HFFc6 (cell line): ENCODE data around the gene FHIT. TPM values are rescaled to one million over a fixed set of nuclear protein-coding genes. Genes with fewer than 3 reads are reported as not detected.

ENCODE experiments used
- DNase-seq: peaks from one replicate; pipeline ENCODE4 v3.0.0-alpha.2; 2018
- H3K27ac Mint-ChIP-seq: 2 replicates; pipeline ENCODE4 v1.8.0; 2020; ENCODE audit warnings: mild to moderate bottlenecking, mixed read lengths
- H3K27me3 Mint-ChIP-seq: 2 replicates; pipeline ENCODE4 v1.8.0; 2021; ENCODE audit warnings: mild to moderate bottlenecking, moderate library complexity, mixed read lengths; ENCODE audit not compliant: insufficient read depth
- H3K36me3 Mint-ChIP-seq: 2 replicates; pipeline ENCODE4 v1.8.0; 2021; ENCODE audit warnings: low read depth, mixed read lengths
- H3K4me1 Mint-ChIP-seq: 2 replicates; pipeline ENCODE4 v1.8.0; 2020; ENCODE audit warnings: low read depth, mixed read lengths
- H3K4me3 Mint-ChIP-seq: 2 replicates; pipeline ENCODE4 v1.8.0; 2020; ENCODE audit warnings: mild to moderate bottlenecking, moderate library complexity, mixed read lengths
- H3K9me3 Mint-ChIP-seq: 2 replicates; pipeline ENCODE4 v1.8.0; 2020; ENCODE audit warnings: mild to moderate bottlenecking, mixed read lengths
- CTCF ChIP-seq: fragments of 200-600 bp; sonication (generic); IDR thresholded peaks from 2 replicates; pipeline ENCODE4 v1.5.0; 2021; ENCODE audit warnings: antibody characterized with exemption, mild to moderate bottlenecking
- total RNA-seq, 6 experiments: library from RNA; stranded (reverse); fragmentation: NEBNext Ultra II Directional; extraction: Animal tissue kit (Norgen Biotek cat#: 25700); gene quantifications; 2 replicates in 1 of 6; 3 replicates in 5 of 6; pipeline ENCODE4 v1.2.3, GENCODE V29; 2021

The FHIT gene
- total RNA-seq, 6 experiments from 2014 or later, result 0.33 to 0.38 TPM; not detected in 4

GRCh38 chr3:61060411-61060861, 190.8 kb downstream of the FHIT start:
- Mint-ChIP-seq H3K4me3 (no peak overlapping the region), H3K27ac (no peak overlapping the region), H3K36me3 (no peaks in the 10 kb centered on the region; the same call in 1 of the 2 replicates), H3K27me3 (no peaks in the 10 kb centered on the region), H3K9me3 (peaks cover 22% of the 10 kb centered on the region), H3K4me1 (no peaks in the 10 kb centered on the region)
- TF ChIP-seq CTCF, result no peak
- no peak for DNase-seq

- H3K27me3 Mint-ChIP-seq, result no peaks in the 10 kb centered on the region
- no peak for DNase-seq
- no peaks in the 10 kb centered on the region for H3K4me1 Mint-ChIP-seq
- no peak overlapping the region for H3K27ac Mint-ChIP-seq
- no peaks in the 10 kb centered on the region; the same call in 1 of the 2 replicates for H3K36me3 Mint-ChIP-seq
- no peak for TF ChIP-seq CTCF
- peaks cover 29% of the 10 kb centered on the region for H3K9me3 Mint-ChIP-seq
- H3K4me3 Mint-ChIP-seq, result no peak overlapping the region
Measured at GRCh38 chr3:61058836-61059235, 192.4 kb downstream of the FHIT start.

DNA sequence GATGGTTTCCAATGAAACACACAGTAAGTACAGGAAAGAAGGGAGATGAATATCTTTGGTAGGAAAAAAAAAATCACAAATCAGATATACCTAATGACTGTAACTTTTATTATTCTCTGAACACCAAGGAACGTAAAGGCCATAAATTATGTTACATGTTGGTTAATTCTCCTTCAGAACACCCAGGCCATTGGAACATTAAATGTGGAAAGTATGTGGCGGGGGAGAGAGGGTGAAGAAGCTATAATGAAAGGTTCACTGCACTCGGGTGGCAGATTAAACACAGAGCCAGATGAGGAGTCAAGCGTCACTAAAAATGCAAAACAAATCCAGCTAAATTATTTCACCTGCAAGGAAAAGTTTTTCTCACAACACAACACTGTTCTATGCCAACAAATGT, 193.8 kb downstream of the FHIT start:
- TF ChIP-seq CTCF, result no peak

DNA sequence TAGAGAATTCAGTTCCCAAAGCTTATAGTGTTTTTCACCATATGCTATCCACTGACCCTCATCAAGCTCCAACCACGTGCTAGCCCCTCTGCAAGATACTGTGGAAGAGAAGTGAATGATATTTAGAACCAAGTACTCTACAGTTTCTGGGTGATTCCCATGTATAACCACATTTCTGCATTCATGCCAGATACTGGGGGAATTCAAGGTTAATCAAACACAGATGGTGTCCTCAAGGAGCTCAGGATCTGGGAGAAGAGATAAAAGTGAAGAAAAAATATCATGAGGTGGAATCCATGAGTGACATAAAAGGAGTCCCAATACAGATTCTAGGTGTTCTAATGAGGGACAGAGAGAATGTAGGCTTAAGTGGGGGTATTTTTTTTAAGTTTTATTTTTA, 195.8 kb downstream of the FHIT start:
- no peak for DNase-seq
- no peak overlapping the region for H3K27ac Mint-ChIP-seq
- no peak overlapping the region for H3K4me3 Mint-ChIP-seq
- H3K27me3 Mint-ChIP-seq, result no peaks in the 10 kb centered on the region
- H3K9me3 Mint-ChIP-seq, result peaks cover 45% of the 10 kb centered on the region
- no peak for TF ChIP-seq CTCF
- no peaks in the 10 kb centered on the region; the same call in 1 of the 2 replicates for H3K36me3 Mint-ChIP-seq
- no peaks in the 10 kb centered on the region for H3K4me1 Mint-ChIP-seq

More for the DNA sequence above, 193.8 kb downstream of the FHIT start:
- Mint-ChIP-seq H3K4me1 (no peaks in the 10 kb centered on the region), H3K36me3 (no peaks in the 10 kb centered on the region; the same call in 1 of the 2 replicates), H3K27me3 (no peaks in the 10 kb centered on the region), H3K27ac (no peak overlapping the region), H3K9me3 (peaks cover 30% of the 10 kb centered on the region), H3K4me3 (no peak overlapping the region)
- DNase-seq, result no peak

DNA sequence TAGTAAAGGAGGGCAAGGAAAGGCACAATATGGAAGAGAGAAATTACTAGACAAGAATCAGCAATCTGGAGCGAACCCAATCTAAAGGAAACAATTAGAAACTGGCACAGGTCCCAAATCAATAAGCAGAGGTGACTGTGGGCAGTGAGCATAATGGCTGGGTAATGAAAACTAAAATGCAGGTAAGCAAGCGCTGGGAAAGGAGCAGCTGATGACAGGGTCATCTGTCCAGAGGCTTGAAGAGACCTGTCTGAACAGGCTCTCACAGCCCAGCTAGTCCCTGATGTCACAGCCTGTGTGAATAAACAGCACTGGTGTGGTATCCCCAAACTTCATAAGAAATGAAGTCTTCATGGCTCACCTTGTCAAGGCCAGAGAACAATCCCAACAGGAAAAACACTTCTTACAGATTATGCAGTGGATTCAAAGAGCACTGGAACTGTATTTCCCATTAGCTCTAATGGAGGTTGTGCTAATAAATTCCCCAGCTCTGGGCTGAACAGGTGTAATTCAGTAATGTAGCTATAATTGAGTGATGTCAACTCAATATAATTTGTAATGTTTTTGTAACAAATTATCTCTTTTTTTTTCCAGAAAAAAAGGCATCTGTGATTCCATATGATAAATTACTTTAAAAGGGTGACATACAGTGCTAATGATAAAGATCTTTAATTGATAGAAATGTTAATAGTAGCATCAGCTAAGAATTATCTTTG, 197.3 kb downstream of the FHIT start:
- Mint-ChIP-seq H3K4me3 (no peak overlapping the region), H3K27me3 (no peaks in the 10 kb centered on the region), H3K9me3 (peaks cover 50% of the 10 kb centered on the region), H3K27ac (no peak overlapping the region), H3K36me3 (no peaks in the 10 kb centered on the region; the same call in 1 of the 2 replicates), H3K4me1 (no peaks in the 10 kb centered on the region)
- no peak for TF ChIP-seq CTCF
- no peak for DNase-seq
